Neural progenitor cell (in vitro differentiated cells): ENCODE data around the gene GMPPB. TPM values are rescaled to one million over a fixed set of nuclear protein-coding genes. Genes with fewer than 3 reads are reported as not detected.

Source experiments
- DNase-seq: peaks from one replicate; pipeline ENCODE4 v3.0.0-alpha.2; 2016; ENCODE audit warnings: low spot score
- H2AFZ ChIP-seq: fragments of 200-600 bp; sonication (generic); replicated peaks from 2 replicates; pipeline ENCODE4 v1.6.1; 2016; ENCODE audit warnings: antibody characterized with exemption
- H3F3A ChIP-seq: fragments of 200-600 bp; sonication (generic); 2 replicates; pipeline ENCODE4 v1.6.1; 2016; ENCODE audit warnings: antibody characterized with exemption, low read depth
- H3K27ac ChIP-seq: fragments of 200-600 bp; sonication (generic); 2 replicates; pipeline ENCODE4 v1.5.1; 2016; ENCODE audit warnings: mild to moderate bottlenecking
- H3K27me3 ChIP-seq: fragments of 200-600 bp; sonication (generic); 2 replicates; pipeline ENCODE4 v1.6.1; 2016; ENCODE audit warnings: mild to moderate bottlenecking, moderate library complexity
- H3K36me3 ChIP-seq: fragments of 200-600 bp; sonication (generic); 2 replicates; pipeline ENCODE4 v1.5.1; 2016
- H3K4me1 ChIP-seq: fragments of 200-600 bp; sonication (generic); 2 replicates; pipeline ENCODE4 v1.6.1; 2016; ENCODE audit warnings: mixed run types
- H3K4me2 ChIP-seq: fragments of 200-600 bp; sonication (generic); 2 replicates; pipeline ENCODE4 v1.6.1; 2016
- H3K4me3 ChIP-seq: fragments of 200-600 bp; sonication (generic); 2 replicates; pipeline ENCODE4 v1.5.1; 2016
- H3K79me2 ChIP-seq: fragments of 200-600 bp; sonication (generic); 2 replicates; pipeline ENCODE4 v1.6.1; 2016; ENCODE audit warnings: low read depth
- H3K9ac ChIP-seq: fragments of 200-600 bp; sonication (generic); 2 replicates; pipeline ENCODE4 v1.6.1; 2016
- H3K9me3 ChIP-seq: fragments of 200-600 bp; sonication (generic); 2 replicates; pipeline ENCODE4 v1.5.1; 2016; ENCODE audit warnings: low read depth
- H4K20me1 ChIP-seq: fragments of 200-600 bp; sonication (generic); 2 replicates; pipeline ENCODE4 v1.6.1; 2016; ENCODE audit warnings: low read depth
- H3K27ac Mint-ChIP-seq: 3 replicates; pipeline ENCODE4 v1.8.0; 2021; ENCODE audit warnings: mixed read lengths
- H3K27me3 Mint-ChIP-seq: 2 replicates; pipeline ENCODE4 v1.8.0; 2022; ENCODE audit warnings: low read depth, mild to moderate bottlenecking, inconsistent platforms, moderate library complexity, mixed read lengths; ENCODE audit not compliant: insufficient read depth
- H3K36me3 Mint-ChIP-seq: 3 replicates; pipeline ENCODE4 v1.8.0; 2021; ENCODE audit warnings: mixed read lengths
- H3K4me1 Mint-ChIP-seq: 3 replicates; pipeline ENCODE4 v1.8.0; 2021; ENCODE audit warnings: mixed read lengths
- H3K4me3 Mint-ChIP-seq: 3 replicates; pipeline ENCODE4 v1.8.0; 2021; ENCODE audit warnings: mild to moderate bottlenecking, moderate library complexity, mixed read lengths
- H3K9me3 Mint-ChIP-seq: 3 replicates; pipeline ENCODE4 v1.8.0; 2020; ENCODE audit warnings: mixed read lengths
- EZH2 ChIP-seq: fragments of 200-600 bp; sonication (generic); IDR thresholded peaks from 2 replicates; pipeline ENCODE4 v1.6.1; 2017; ENCODE audit warnings: antibody characterized with exemption, mild to moderate bottlenecking, moderate library complexity
- EZH2phosphoT487 ChIP-seq: fragments of 200-600 bp; sonication (generic); IDR thresholded peaks from 2 replicates; pipeline ENCODE4 v1.6.1; 2017; ENCODE audit warnings: antibody characterized with exemption
- small RNA-seq: library from RNA; depleted of rRNA; stranded (forward); fragments of <200 nt; gene quantifications from one replicate; pipeline ENCODE3, GENCODE V24; 2015
- total RNA-seq: library from RNA; depleted of rRNA; stranded (reverse); fragments of >200 nt; gene quantifications from 2 replicates; pipeline ENCODE4 v1.2.3, GENCODE V29; 2015; ENCODE audit warnings: low replicate concordance
- TF ChIP-seq, protein P1 (sequence below): fragments of 200-600 bp; sonication (generic); IDR thresholded peaks from 2 replicates; pipeline ENCODE4 v1.5.1; 2017; ENCODE audit warnings: antibody characterized with exemption, mild to moderate bottlenecking

Gene GMPPB
- total RNA-seq, 1 donor from 2014 or later: 10.6 TPM

DNA sequence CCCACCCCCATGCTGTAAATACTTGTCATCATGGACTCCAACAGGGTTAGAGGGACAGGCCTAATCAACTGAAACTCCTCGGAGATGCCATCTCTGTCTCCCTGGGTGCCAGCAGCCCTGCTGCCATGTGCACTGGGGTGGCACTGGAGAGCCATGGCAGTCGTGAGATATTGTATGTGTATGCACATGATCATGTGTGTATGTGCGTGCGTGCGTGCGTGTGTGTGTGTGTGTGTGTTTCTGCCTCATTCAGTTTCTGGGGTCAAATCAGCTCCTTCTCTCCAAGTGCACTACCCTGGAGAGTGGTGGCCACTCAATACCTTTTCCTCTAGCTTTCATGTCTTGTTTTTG is 52.8 kb downstream of the GMPPB start:
- Mint-ChIP-seq H3K27me3 (peaks cover 4% of the 10 kb centered on the region), H3K9me3 (no peaks in the 10 kb centered on the region), H3K4me1 (peaks cover 36% of the 10 kb centered on the region), H3K27ac (no peak overlapping the region), H3K36me3 (no peaks in the 10 kb centered on the region), H3K4me3 (no peak overlapping the region)
- H3K4me2 ChIP-seq: no peak overlapping the region
- H4K20me1 ChIP-seq: peaks cover 21% of the 10 kb centered on the region
- DNase-seq: no peak
- H3K27me3 ChIP-seq: no peaks in the 10 kb centered on the region
- H3K9me3 ChIP-seq: no peaks in the 10 kb centered on the region
- no peak overlapping the region for H2AFZ ChIP-seq
- no peak overlapping the region for H3K4me3 ChIP-seq
- H3K27ac ChIP-seq: no peak overlapping the region
- peaks cover 17% of the 10 kb centered on the region for H3F3A ChIP-seq
- no peaks in the 10 kb centered on the region for H3K36me3 ChIP-seq
- no peak for TF ChIP-seq EZH2
- TF ChIP-seq, protein P1, sequence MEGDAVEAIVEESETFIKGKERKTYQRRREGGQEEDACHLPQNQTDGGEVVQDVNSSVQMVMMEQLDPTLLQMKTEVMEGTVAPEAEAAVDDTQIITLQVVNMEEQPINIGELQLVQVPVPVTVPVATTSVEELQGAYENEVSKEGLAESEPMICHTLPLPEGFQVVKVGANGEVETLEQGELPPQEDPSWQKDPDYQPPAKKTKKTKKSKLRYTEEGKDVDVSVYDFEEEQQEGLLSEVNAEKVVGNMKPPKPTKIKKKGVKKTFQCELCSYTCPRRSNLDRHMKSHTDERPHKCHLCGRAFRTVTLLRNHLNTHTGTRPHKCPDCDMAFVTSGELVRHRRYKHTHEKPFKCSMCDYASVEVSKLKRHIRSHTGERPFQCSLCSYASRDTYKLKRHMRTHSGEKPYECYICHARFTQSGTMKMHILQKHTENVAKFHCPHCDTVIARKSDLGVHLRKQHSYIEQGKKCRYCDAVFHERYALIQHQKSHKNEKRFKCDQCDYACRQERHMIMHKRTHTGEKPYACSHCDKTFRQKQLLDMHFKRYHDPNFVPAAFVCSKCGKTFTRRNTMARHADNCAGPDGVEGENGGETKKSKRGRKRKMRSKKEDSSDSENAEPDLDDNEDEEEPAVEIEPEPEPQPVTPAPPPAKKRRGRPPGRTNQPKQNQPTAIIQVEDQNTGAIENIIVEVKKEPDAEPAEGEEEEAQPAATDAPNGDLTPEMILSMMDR: no peak
- no peak for TF ChIP-seq EZH2phosphoT487
- H3K4me1 ChIP-seq: peaks cover 8% of the 10 kb centered on the region
- peaks cover 24% of the 10 kb centered on the region for H3K79me2 ChIP-seq
- H3K9ac ChIP-seq: no peak overlapping the region

Small RNAs within 50 kb of the gene (small RNA-seq; reads per million reads assigned to genes)
- gene AMIGO3: not detected
- not detected for gene COX6CP14

Other genes starting within 250 kb of the GMPPB start
- 0.17 and 0.53 TPM in 2 replicates for gene BSN, start 169.5 kb downstream of the GMPPB start, total RNA-seq
- gene APEH, start 49.6 kb downstream of the GMPPB start, total RNA-seq: 132 and 160 TPM in 2 replicates
- gene MST1, start 34.5 kb downstream of the GMPPB start, total RNA-seq: 2.7 and 8.8 TPM in 2 replicates
- gene RNF123, start 34.4 kb downstream of the GMPPB start, total RNA-seq: 15.0 and 34.4 TPM in 2 replicates
- 2.6 TPM in 1 of 2 replicates, not detected in the other for gene AMIGO3, start 4.3 kb downstream of the GMPPB start, total RNA-seq
- gene IP6K1, start 62.6 kb upstream of the GMPPB start, total RNA-seq: 26.3 and 41.2 TPM in 2 replicates
- 0.12 TPM in 1 of 2 replicates, not detected in the other for gene CDHR4, start 75.9 kb upstream of the GMPPB start, total RNA-seq
- gene INKA1, start 79.3 kb upstream of the GMPPB start, total RNA-seq: 0.84 TPM in 1 of 2 replicates, not detected in the other
- 0.47 and 4.3 TPM in 2 replicates for gene UBA7, start 90.0 kb upstream of the GMPPB start, total RNA-seq
- gene TRAIP, start 132.6 kb upstream of the GMPPB start, total RNA-seq: 24.4 and 32.2 TPM in 2 replicates
- 10.8 and 12.1 TPM in 2 replicates for gene CAMKV, start 146.0 kb upstream of the GMPPB start, total RNA-seq
- gene MST1R, start 179.9 kb upstream of the GMPPB start, total RNA-seq: 0.32 and 1.8 TPM in 2 replicates
- gene MON1A, start 205.9 kb upstream of the GMPPB start, total RNA-seq: 1.9 and 4.5 TPM in 2 replicates
- 126 and 170 TPM in 2 replicates for gene RBM6, start 216.2 kb upstream of the GMPPB start, total RNA-seq